ENCODE measurements around the gene GRIN3A.

GRIN3A gene

DNA sequence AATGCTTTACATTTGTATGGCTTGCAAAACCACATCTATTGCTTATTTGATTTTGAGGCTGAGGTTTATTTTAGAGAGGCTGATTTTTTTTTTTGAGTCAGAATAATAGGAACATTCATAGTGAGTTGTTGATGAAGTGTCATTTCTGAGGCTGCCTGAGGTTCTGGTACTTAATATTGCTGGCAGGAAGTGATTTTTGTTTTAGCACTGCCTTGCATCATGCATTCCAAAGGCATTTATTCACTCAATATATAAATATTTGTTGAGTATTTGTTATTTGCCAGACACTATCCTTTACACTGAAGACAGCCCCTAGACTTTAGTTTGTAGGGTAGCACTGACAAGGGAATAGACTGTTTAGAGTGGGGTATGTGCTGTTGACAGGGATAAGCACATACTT lies 202.1 kb downstream of the GRIN3A start:
- Histone ChIP-seq H3K79me2 (ENCODE audit: insufficient read depth, low read length) (peaks cover 7% of the 10 kb centered on the region; the same call in 1 of the 2 replicates), H3K4me2 (ENCODE audit: low read length) (no peak overlapping the region), H2AFZ (ENCODE audit: low read length) (no peak overlapping the region), H3K27ac (ENCODE audit: low read depth, low read length, poor library complexity, severe bottlenecking) (no peak overlapping the region), H3K9me3 (ENCODE audit: low read length) (no peaks in the 10 kb centered on the region), H3K27me3 (ENCODE audit: insufficient read depth, low read length) (no peaks in the 10 kb centered on the region), H3K4me1 (ENCODE audit: insufficient read depth, low read length, severe bottlenecking) (peaks cover 16% of the 10 kb centered on the region), H3F3A (ENCODE audit: insufficient read depth, low read length) (no peaks in the 10 kb centered on the region), H3K9me2 (ENCODE audit: low read depth, low read length) (no peaks in the 10 kb centered on the region), H4K20me1 (ENCODE audit: insufficient read depth, low read length) (no peaks in the 10 kb centered on the region), H3K36me3 (ENCODE audit: insufficient read depth, low read length) (peaks cover 54% of the 10 kb centered on the region), H3K4me3 (ENCODE audit: low read depth, low read length, poor library complexity, severe bottlenecking) (no peak overlapping the region), H3K9ac (ENCODE audit: low read length) (no peak overlapping the region)
- no peak for TF ChIP-seq EZH2 (IDR thresholded peaks at IDR 0.05; ENCODE audit: borderline replicate concordance, low read length)
- TF ChIP-seq, protein P1, sequence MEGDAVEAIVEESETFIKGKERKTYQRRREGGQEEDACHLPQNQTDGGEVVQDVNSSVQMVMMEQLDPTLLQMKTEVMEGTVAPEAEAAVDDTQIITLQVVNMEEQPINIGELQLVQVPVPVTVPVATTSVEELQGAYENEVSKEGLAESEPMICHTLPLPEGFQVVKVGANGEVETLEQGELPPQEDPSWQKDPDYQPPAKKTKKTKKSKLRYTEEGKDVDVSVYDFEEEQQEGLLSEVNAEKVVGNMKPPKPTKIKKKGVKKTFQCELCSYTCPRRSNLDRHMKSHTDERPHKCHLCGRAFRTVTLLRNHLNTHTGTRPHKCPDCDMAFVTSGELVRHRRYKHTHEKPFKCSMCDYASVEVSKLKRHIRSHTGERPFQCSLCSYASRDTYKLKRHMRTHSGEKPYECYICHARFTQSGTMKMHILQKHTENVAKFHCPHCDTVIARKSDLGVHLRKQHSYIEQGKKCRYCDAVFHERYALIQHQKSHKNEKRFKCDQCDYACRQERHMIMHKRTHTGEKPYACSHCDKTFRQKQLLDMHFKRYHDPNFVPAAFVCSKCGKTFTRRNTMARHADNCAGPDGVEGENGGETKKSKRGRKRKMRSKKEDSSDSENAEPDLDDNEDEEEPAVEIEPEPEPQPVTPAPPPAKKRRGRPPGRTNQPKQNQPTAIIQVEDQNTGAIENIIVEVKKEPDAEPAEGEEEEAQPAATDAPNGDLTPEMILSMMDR (IDR thresholded peaks at IDR 0.05; ENCODE audit: low read length): no peak

DNA sequence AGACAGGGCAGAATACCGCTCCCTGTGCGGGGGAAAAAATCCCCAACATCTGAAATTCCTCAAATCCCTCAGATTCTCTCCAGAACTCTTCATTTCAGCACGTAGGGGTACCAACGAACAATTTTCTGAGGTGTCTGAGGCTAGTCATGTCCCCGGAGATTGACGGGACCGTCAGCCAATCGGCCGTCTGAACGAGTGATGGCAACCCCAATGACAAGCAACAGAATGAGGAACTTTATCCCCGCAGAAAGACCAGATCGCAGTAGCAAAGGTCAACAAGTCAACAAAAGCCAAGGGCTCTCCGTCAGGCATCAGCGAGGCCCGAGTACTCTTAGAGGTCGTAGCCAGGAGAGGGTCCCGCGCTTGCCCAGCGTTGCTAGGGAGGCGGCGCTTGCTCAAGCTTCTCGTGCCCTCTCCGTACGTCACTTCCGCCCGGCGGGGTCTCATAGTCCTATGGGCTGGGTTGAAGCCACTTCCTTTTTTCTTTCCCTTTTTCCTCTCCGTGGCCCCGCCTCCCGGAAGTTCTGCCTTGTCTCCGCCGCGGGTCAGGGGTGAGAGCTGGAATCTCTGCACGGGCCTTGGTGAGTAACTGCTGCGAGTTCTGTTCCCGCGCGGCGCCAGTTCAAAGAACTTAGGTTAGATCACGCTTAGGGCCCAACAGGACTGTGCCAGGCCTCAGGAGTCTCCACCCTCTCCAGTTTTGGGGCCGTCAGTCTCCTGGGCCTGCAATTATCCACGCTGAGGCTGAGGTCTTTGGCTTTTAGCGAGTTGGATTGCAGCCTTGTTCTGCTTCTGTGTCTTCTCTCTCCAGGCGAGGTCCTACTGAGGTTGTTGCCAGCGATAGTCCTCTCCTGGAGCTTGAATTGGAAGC lies 204.9 kb downstream of the GRIN3A start, which contains the start of gene RNF20:
Gene RNF20, plus strand, starts transcription at position 520 of the 871 bp plus-strand sequence. CDS start 1,571 bp downstream, outside the sequence.
- H3K4me1 ChIP-seq (ENCODE audit: insufficient read depth, low read length, severe bottlenecking): peaks cover 16% of the 10 kb centered on the region
- H3K9me2 ChIP-seq (ENCODE audit: low read depth, low read length): no peaks in the 10 kb centered on the region
- no peaks in the 10 kb centered on the region for H4K20me1 ChIP-seq (ENCODE audit: insufficient read depth, low read length)
- H3K36me3 ChIP-seq (ENCODE audit: insufficient read depth, low read length): peaks cover 34% of the 10 kb centered on the region; the same call in 1 of the 2 replicates
- H3K79me2 ChIP-seq (ENCODE audit: insufficient read depth, low read length): peaks cover 7% of the 10 kb centered on the region; the same call in 1 of the 2 replicates
- no peaks in the 10 kb centered on the region for H3K27me3 ChIP-seq (ENCODE audit: insufficient read depth, low read length)
- H2AFZ ChIP-seq (ENCODE audit: low read length): peak within 1 kb of the TSS; percentile 96
- peak within 1 kb of the TSS; percentile 81 for H3K4me2 ChIP-seq (ENCODE audit: low read length)
- peak within 1 kb of the TSS; percentile 80 for H3K27ac ChIP-seq (ENCODE audit: low read depth, low read length, poor library complexity, severe bottlenecking)
- H3K9me3 ChIP-seq (ENCODE audit: low read length): no peaks in the 10 kb centered on the region
- peak within 1 kb of the TSS; percentile 88 for H3K4me3 ChIP-seq (ENCODE audit: low read depth, low read length, poor library complexity, severe bottlenecking)
- no peaks in the 10 kb centered on the region for H3F3A ChIP-seq (ENCODE audit: insufficient read depth, low read length)
- TF ChIP-seq, protein P1 (IDR thresholded peaks at IDR 0.05; ENCODE audit: low read length): no peak
- TF ChIP-seq EZH2 (IDR thresholded peaks at IDR 0.05; ENCODE audit: borderline replicate concordance, low read length): no peak
- peak within 1 kb of the TSS; percentile 79 for H3K9ac ChIP-seq (ENCODE audit: low read length)

GRCh38 chr9:101530076-101530711 lies 208.3 kb downstream of the GRIN3A start:
- Histone ChIP-seq H4K20me1 (ENCODE audit: insufficient read depth, low read length) (no peaks in the 10 kb centered on the region), H3K9me2 (ENCODE audit: low read depth, low read length) (no peaks in the 10 kb centered on the region), H3K79me2 (ENCODE audit: insufficient read depth, low read length) (peaks cover 7% of the 10 kb centered on the region; the same call in 1 of the 2 replicates), H2AFZ (ENCODE audit: low read length) (no peak overlapping the region), H3K27ac (ENCODE audit: low read depth, low read length, poor library complexity, severe bottlenecking) (no peak overlapping the region), H3K9ac (ENCODE audit: low read length) (no peak overlapping the region), H3K9me3 (ENCODE audit: low read length) (no peaks in the 10 kb centered on the region), H3K27me3 (ENCODE audit: insufficient read depth, low read length) (no peaks in the 10 kb centered on the region), H3F3A (ENCODE audit: insufficient read depth, low read length) (no peaks in the 10 kb centered on the region), H3K4me1 (ENCODE audit: insufficient read depth, low read length, severe bottlenecking) (peaks cover 16% of the 10 kb centered on the region), H3K36me3 (ENCODE audit: insufficient read depth, low read length) (0 out of 2 replicates have a peak, but pooled peaks cover under 1% of the 10 kb centered on the region), H3K4me3 (ENCODE audit: low read depth, low read length, poor library complexity, severe bottlenecking) (no peak overlapping the region), H3K4me2 (ENCODE audit: low read length) (no peak overlapping the region)
- TF ChIP-seq EZH2 (IDR thresholded peaks at IDR 0.05; ENCODE audit: borderline replicate concordance, low read length): no peak
- TF ChIP-seq, protein P1 (IDR thresholded peaks at IDR 0.05; ENCODE audit: low read length): peak; percentile 76
